ENCODE measurements around the gene BIRC3. TPM values are rescaled to one million over a fixed set of nuclear protein-coding genes. Genes with fewer than 3 reads are reported as not detected.

BIRC3 gene
- total RNA-seq, 2 experiments from 2014 or later = 79.0 to 80.0 TPM

GRCh38 chr11:102385085-102386007 lies 68.1 kb downstream of the BIRC3 start:
- H3K27ac Mint-ChIP-seq = no peak overlapping the region
- H3K4me1 Mint-ChIP-seq = peaks cover 9% of the 10 kb centered on the region
- no peaks in the 10 kb centered on the region for H3K9me3 Mint-ChIP-seq
- H3K27me3 Mint-ChIP-seq = no peaks in the 10 kb centered on the region
- H3K36me3 Mint-ChIP-seq (ENCODE audit: low read depth) = peaks cover 44% of the 10 kb centered on the region
- no peak for DNase-seq
- H3K4me3 Mint-ChIP-seq = no peak overlapping the region
- ChIA-PET CTCF (no interaction called here), POLR2A (no interaction called here)

GRCh38 chr11:102386136-102386734 lies 69.0 kb downstream of the BIRC3 start:
- H3K4me3 Mint-ChIP-seq = no peak overlapping the region
- ChIA-PET POLR2A (no interaction called here), CTCF (no interaction called here)
- H3K27ac Mint-ChIP-seq = no peak overlapping the region
- no peaks in the 10 kb centered on the region for H3K27me3 Mint-ChIP-seq
- H3K36me3 Mint-ChIP-seq (ENCODE audit: low read depth) = peaks cover 42% of the 10 kb centered on the region
- H3K9me3 Mint-ChIP-seq = no peaks in the 10 kb centered on the region
- peaks cover 13% of the 10 kb centered on the region for H3K4me1 Mint-ChIP-seq
- no peak for DNase-seq

DNA sequence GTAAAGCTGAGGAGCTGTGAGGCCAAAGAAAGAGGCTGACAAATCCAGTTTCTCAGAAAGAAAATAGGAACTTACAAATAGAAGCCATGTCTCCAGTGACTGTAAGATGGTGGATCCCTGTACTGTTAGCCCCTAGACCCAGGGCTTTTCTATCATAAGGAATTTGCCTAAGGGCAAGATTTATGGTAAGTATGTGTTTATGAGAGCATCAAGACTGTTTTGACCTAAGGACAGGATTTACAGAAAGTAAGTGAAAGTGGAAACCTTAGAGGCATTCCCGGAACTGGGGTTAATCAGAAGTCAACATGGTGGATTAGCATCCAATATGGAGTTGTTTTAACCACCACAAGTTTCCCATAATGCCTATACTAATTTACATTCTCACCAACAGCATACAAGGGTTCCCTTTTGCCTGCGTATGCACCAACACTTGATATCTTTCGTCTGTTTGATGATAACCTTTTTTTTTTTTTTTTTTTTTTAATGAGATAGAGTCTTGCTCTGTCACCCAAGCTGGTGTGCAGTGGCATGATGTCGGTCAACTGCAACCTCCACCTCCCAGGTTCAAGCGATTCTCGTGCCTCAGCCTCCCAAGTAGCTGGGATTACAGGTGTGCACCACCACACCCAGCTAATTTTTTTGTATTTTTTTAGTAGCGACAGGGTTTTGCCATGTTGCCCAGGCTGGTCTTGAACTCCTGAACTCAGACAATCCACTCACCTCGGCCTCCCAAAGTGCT lies 69.9 kb downstream of the BIRC3 start:
- Mint-ChIP-seq H3K27ac (no peak overlapping the region), H3K9me3 (no peaks in the 10 kb centered on the region), H3K4me1 (peaks cover 13% of the 10 kb centered on the region), H3K4me3 (no peak overlapping the region), H3K36me3 (ENCODE audit: low read depth) (peaks cover 39% of the 10 kb centered on the region), H3K27me3 (no peaks in the 10 kb centered on the region)
- ChIA-PET CTCF (no interaction called here), POLR2A (no interaction called here)
- DNase-seq = no peak

Other genes with a start within 250 kb of the BIRC3 start
- under 1 TPM; 0.18 to 0.28 TPM for gene YAP1, start 207.0 kb upstream of the BIRC3 start, total RNA-seq
- 10 to 100 TPM; 36.0 to 39.7 TPM for gene BIRC2, start 29.7 kb downstream of the BIRC3 start, total RNA-seq
- 100 to 1,000 TPM; 331 to 343 TPM for gene TMEM123, start 135.3 kb downstream of the BIRC3 start, total RNA-seq
- gene MMP7, start 213.3 kb downstream of the BIRC3 start, total RNA-seq = not detected

Data from activated CD4-positive, alpha-beta memory T cell treated with anti-CD3 and anti-CD28 coated beads, Interleukin-2, amount 10 ng/mL, durations not matched to agents 7 days and 5 days (primary cell).